T47D (cell line): Measurements from ENCODE around the gene KCNIP4.

Experiments used
- DNase-seq, 2 experiments: peaks; one replicate each; pipeline versions ENCODE4 v3.0.0 to v3.0.0-alpha.2; 2011 to 2012; ENCODE audit warnings: low read depth in 1 of 2, low spot score in 1 of 2
- JUND ChIP-seq: IDR thresholded peaks from 2 replicates; pipeline ENCODE4 v1.6.1; 2012; ENCODE audit warnings: low read depth
- in situ Hi-C: cut with HindIII; loops from 2 replicates; pipeline ENCODE4 v1.10.0; 2016; ENCODE audit warnings: low sequenced_read_pairs, low pct_unique_long_range_greater_than_20kb

KCNIP4 gene

DNA sequence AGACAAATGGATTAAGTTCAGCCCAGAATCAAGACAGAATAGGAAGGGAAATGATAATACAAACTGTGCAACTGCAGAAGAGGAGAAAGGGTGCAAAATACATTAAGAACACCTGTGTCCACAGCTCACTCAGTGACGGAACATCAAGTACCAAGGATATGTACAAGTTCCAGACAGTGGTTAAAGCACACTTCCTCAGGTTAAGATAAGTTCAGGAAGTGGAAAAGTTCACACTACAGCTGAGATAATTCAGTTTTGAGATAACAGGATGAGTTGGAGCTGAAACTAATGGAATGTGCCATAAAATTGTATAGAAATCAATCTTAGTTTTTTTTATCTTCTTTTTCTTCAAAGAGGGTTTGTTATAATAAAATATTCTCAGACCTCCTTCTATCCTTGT is 419.4 kb downstream of the KCNIP4 start:
- no peak for TF ChIP-seq JUND
- DNase-seq, result no peak
- in situ Hi-C loops, result no loop called here

DNA sequence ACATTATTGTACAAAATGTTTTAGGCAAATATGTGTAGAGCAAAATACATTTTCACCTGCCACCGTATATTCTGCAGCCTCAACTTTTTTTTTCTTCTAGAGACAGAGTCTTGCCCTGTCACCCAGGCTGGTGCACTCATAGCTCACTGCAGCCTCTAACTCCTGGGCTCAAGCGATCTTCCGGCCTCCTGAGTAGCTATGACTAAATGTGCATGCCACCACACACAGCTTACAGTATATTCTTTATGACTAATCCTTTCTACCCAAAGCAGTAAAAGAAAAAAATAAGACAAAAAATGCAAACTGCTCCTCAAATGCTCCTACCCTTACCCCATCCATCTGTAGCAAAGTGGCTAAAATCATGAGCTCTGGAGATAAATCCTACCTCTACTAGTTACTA is 426.3 kb downstream of the KCNIP4 start:
- in situ Hi-C loops, result no loop called here
- TF ChIP-seq JUND, result no peak
- DNase-seq, result no peak

DNA sequence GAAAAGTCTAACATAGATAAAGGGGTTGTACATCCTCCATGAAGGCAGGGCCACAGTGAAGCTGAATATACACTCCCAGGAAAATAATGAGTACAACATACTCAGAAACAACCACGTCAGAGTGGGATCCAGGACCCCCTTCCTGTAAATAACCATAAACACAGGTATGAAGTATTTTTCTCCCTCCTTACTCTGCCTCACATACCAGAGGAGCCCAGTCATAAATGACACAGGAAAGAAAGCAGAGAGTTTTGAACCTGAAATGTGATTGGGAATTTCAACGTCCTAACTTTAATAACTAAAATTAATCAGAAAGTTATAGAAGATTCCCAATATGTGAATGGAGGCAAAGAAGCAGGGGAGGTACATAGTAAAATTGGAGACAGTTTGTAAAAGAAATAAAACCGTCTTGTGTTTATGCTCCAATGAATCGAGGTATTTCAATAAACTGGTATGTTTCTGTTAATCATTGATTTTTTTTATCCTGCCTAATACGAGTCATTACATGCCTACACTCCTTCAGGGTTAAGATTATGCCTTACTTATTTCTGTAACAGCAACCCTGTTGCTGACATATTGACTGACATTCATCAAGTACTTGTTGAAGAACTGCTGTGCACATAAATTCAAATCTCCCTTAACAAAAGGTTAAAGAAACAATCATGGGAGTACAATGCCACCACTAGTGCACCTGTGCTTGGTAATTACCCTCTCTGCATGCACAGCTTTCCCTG is 431.3 kb downstream of the KCNIP4 start:
- TF ChIP-seq JUND, result no peak
- DNase-seq, result no peak
- in situ Hi-C loops, result no loop called here

DNA sequence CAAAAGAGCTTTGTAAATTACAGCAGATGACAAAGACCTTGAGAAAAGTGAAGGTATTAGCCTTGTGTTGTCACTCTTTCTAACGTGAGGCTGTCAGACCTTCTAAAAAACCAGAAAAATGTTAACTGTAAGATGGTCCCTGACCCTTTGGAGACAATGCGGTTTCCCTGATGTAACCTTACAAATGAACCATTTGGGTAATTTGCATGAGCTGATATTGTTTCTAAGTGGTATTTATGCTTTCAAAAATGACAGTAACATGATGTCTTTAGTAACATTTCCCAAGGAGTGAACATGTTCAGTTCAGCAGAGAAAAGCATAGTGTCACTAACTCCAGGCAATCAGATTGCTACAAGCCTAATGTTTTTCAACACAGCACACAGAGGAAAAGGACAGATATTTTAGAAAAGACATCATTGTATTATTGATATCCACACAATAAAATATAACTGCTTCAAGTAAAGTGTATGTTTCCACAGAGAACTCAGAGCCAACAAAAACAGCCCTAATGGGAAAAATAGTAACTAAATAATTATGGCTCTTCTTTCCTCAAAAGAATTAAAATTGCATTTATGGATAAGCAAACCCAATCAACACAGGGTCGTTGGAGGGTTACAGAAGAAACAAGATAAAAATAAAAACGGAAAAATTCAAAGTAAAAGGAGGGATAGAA is 434.4 kb downstream of the KCNIP4 start:
- in situ Hi-C loops, result no loop called here

DNA sequence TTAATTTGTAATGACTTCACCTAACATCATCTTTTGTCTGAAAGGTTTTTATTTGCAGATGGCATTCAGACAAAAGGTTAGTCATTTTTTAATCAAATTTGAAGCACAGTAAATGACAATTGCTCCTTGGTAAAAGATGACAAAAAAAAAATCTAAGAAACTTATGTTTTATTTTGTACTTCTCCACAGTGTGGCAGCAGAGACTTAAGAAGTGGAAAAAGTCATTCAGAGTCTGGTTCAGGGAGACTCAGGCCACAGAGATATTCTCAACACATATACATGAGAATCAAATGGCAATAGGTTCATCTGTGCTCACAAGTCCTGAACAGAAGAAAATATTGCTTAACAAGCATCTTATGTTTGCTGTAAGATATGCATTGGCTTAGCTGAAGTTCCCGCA is 436.2 kb downstream of the KCNIP4 start:
- peak; percentile 12 to 51 for DNase-seq
- no peak for TF ChIP-seq JUND
- in situ Hi-C loops, result no loop called here

More for the DNA sequence above, 434.4 kb downstream of the KCNIP4 start:
- no peak for TF ChIP-seq JUND
- DNase-seq, result no peak

DNA sequence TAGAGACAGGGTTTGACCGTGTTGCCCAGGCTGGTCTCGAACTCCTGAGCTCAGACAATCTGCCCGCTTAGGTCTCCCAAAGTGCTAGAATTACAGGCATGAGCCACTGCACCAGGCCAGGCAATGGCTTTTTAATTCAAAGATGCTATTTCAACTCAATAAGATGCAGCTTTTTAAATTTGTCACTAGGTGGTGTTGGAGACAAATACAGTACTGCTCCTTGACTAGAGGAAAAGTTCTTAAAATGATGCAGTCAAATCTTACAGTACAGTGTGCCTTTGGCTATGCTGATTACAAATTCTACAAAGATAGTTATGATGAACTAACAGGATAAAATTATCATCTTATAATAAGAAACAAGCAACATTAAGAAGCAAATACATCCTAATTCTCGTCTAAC is 441.1 kb downstream of the KCNIP4 start:
- in situ Hi-C loops, result no loop called here
- no peak for TF ChIP-seq JUND
- peak in 1 of 2 experiments; percentile 19 for DNase-seq

DNA sequence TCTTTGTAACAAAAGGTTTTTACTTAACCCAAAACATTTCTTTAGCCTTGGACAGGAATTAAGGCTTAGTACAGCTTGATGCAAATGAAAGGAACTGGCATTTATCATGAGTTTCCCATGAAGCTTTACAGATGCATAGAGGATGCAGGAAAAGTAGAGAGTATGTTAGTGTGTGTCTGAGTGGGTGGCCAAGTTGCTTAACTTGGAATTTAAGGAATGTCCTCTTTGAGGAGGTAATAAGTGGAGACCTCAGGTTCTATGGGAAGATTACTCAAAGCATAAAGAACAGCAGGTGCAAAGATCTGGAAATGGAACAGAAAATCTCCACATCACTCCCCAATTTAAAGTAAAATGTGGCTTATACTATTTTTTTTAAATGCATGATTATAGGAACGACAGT is 457.9 kb downstream of the KCNIP4 start:
- no peak for TF ChIP-seq JUND
- in situ Hi-C loops, result no loop called here
- DNase-seq, result no peak

DNA sequence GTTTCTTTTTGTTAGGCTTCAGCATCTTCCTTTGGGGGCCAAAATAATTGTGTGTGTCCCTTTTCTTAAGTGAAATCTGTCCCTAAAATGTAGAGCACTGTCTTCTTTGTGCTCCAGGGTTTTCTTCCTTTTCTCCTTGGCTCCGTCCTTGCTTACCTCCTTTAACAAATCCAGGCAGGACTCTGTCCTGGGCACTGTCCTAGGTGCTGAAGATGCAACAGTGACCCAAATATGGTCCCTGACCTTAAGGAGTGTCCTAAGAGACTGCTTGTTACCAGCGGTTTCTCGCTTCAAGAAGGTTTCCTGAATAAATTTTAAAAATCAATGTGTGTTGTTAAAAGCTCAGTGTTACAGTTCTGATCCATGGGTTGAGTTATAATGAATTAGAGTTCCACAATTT is 471.8 kb downstream of the KCNIP4 start:
- DNase-seq, result peak in 1 of 2 experiments; percentile 59
- TF ChIP-seq JUND, result no peak
- in situ Hi-C loops, result no loop called here

DNA sequence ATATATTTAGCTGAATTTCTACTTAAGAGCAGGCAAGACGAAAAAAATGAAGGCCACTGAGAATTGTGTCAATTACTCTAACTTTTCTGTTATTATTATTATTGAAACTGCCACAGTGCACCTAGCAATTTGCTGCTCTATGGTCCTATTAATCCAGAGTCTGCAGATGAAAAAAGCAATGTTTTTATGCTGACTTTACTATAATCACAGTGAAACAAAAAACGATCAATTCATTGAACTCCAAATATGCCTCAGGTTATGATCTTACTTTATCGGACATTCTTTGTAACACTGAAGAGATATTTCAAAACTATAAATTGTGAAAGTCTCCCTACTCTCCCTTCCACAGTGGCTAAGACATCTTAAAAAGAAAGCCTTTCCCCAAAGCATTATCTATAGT is 474.4 kb downstream of the KCNIP4 start:
- no peak for TF ChIP-seq JUND
- in situ Hi-C loops, result no loop called here
- DNase-seq, result no peak

DNA sequence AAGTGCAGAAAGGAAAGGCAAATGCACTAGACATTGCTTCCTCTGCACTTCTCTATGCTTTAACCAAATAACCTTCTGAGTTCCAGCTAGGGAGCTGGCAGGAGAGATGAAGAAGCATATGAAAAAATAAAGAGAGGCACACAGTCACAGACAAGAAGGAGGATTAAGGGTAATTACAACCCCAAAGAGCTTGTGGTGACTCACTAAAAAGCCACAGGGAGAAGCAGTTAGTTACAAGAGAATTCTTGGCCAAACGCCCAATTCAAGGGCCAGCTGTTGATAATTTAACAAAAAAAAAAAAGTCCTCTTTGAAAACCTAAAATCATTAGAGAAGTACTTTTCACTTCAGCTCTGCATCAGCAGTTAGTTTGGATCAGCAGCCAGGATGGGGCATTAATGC is 478.0 kb downstream of the KCNIP4 start:
- in situ Hi-C loops, result no loop called here
- TF ChIP-seq JUND, result no peak
- DNase-seq, result no peak

DNA sequence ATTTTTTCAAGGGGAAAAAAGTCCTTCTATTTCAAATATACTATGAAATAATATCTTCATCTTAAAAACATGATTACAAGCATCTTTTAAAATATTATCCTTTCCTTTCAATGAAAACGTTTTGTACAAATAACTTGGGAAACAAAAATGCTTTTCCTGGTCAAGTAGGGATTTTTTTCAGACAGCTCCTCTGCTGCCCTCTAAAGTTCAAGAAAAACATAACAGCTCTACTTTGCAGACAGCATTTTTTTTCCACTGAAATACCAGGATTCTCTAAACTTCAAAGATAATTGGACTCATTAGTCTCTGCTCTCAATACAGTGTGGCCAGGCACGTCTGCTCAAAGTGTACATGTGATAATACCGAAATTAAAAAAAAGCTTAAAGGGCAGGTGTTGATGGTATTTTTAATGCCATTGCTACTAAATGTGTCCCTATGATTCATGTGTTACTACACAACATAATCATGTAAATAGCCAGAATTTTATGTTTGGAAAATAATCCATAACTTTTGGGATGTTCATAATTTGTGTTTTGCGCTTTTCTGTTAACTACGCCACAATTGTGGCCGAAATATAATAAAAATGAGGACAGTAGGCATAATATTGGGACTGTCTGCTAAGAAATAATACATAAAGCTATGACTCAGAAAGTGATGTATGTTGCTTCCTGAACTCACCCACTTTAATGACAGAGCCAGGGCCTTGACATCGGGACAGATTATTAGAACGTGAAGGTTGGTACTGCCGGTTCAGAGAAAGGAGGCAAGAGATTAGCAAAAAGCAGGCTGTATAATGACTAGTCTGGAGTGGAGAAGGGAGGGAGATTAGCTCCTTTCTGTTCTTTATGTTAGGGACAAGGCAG is 478.9 kb downstream of the KCNIP4 start:
- TF ChIP-seq JUND, result no peak
- in situ Hi-C loops, result no loop called here

DNA sequence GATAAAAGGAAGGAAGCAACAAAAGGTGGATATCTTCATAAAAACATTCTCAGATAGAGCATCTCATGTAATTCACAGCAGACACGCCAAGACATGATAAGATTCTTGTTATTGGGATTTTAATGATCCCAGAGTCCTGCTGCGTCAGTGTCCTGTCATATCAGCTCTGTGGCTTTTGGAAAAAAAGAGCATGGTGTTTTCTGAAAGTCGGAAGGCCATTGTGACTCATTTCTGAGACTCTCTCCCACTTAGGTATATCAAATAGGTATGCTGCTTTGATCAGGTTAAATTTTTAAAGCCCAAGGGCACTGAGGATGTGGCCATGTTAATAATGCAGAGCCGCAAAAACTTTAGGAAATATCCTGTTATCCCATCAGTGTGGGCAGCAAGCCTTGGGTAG is 481.0 kb downstream of the KCNIP4 start:
- in situ Hi-C loops, result no loop called here
- no peak for DNase-seq

More for the DNA sequence above, 478.9 kb downstream of the KCNIP4 start:
- peak; percentile 3 to 14 for DNase-seq

More for the DNA sequence above, 481.0 kb downstream of the KCNIP4 start:
- TF ChIP-seq JUND, result no peak
